Neural progenitor cell (in vitro differentiated cells): ENCODE data around the gene QDPR. TPM values are rescaled to one million over a fixed set of nuclear protein-coding genes. Genes with fewer than 3 reads are reported as not detected.
A peak's percentile ranks its signal among the peaks of the same experiment; 100 is the strongest.

Experiments used
- DNase-seq: peaks from one replicate; pipeline ENCODE4 v3.0.0-alpha.2; 2016; ENCODE audit warnings: low spot score
- H2AFZ ChIP-seq: fragments of 200-600 bp; sonication (generic); replicated peaks from 2 replicates; pipeline ENCODE4 v1.6.1; 2016; ENCODE audit warnings: antibody characterized with exemption
- H3F3A ChIP-seq: fragments of 200-600 bp; sonication (generic); 2 replicates; pipeline ENCODE4 v1.6.1; 2016; ENCODE audit warnings: antibody characterized with exemption, low read depth
- H3K27ac ChIP-seq: fragments of 200-600 bp; sonication (generic); 2 replicates; pipeline ENCODE4 v1.5.1; 2016; ENCODE audit warnings: mild to moderate bottlenecking
- H3K27me3 ChIP-seq: fragments of 200-600 bp; sonication (generic); 2 replicates; pipeline ENCODE4 v1.6.1; 2016; ENCODE audit warnings: mild to moderate bottlenecking, moderate library complexity
- H3K36me3 ChIP-seq: fragments of 200-600 bp; sonication (generic); 2 replicates; pipeline ENCODE4 v1.5.1; 2016
- H3K4me1 ChIP-seq: fragments of 200-600 bp; sonication (generic); 2 replicates; pipeline ENCODE4 v1.6.1; 2016; ENCODE audit warnings: mixed run types
- H3K4me2 ChIP-seq: fragments of 200-600 bp; sonication (generic); 2 replicates; pipeline ENCODE4 v1.6.1; 2016
- H3K4me3 ChIP-seq: fragments of 200-600 bp; sonication (generic); 2 replicates; pipeline ENCODE4 v1.5.1; 2016
- H3K79me2 ChIP-seq: fragments of 200-600 bp; sonication (generic); 2 replicates; pipeline ENCODE4 v1.6.1; 2016; ENCODE audit warnings: low read depth
- H3K9ac ChIP-seq: fragments of 200-600 bp; sonication (generic); 2 replicates; pipeline ENCODE4 v1.6.1; 2016
- H3K9me3 ChIP-seq: fragments of 200-600 bp; sonication (generic); 2 replicates; pipeline ENCODE4 v1.5.1; 2016; ENCODE audit warnings: low read depth
- H4K20me1 ChIP-seq: fragments of 200-600 bp; sonication (generic); 2 replicates; pipeline ENCODE4 v1.6.1; 2016; ENCODE audit warnings: low read depth
- H3K27ac Mint-ChIP-seq: 3 replicates; pipeline ENCODE4 v1.8.0; 2021; ENCODE audit warnings: mixed read lengths
- H3K27me3 Mint-ChIP-seq: 2 replicates; pipeline ENCODE4 v1.8.0; 2022; ENCODE audit warnings: low read depth, mild to moderate bottlenecking, inconsistent platforms, moderate library complexity, mixed read lengths; ENCODE audit not compliant: insufficient read depth
- H3K36me3 Mint-ChIP-seq: 3 replicates; pipeline ENCODE4 v1.8.0; 2021; ENCODE audit warnings: mixed read lengths
- H3K4me1 Mint-ChIP-seq: 3 replicates; pipeline ENCODE4 v1.8.0; 2021; ENCODE audit warnings: mixed read lengths
- H3K4me3 Mint-ChIP-seq: 3 replicates; pipeline ENCODE4 v1.8.0; 2021; ENCODE audit warnings: mild to moderate bottlenecking, moderate library complexity, mixed read lengths
- H3K9me3 Mint-ChIP-seq: 3 replicates; pipeline ENCODE4 v1.8.0; 2020; ENCODE audit warnings: mixed read lengths
- CTCF ChIP-seq: fragments of 200-600 bp; sonication (generic); IDR thresholded peaks from 2 replicates; pipeline ENCODE4 v1.5.1; 2017; ENCODE audit warnings: antibody characterized with exemption, mild to moderate bottlenecking
- EZH2 ChIP-seq: fragments of 200-600 bp; sonication (generic); IDR thresholded peaks from 2 replicates; pipeline ENCODE4 v1.6.1; 2017; ENCODE audit warnings: antibody characterized with exemption, mild to moderate bottlenecking, moderate library complexity
- EZH2phosphoT487 ChIP-seq: fragments of 200-600 bp; sonication (generic); IDR thresholded peaks from 2 replicates; pipeline ENCODE4 v1.6.1; 2017; ENCODE audit warnings: antibody characterized with exemption
- total RNA-seq: library from RNA; depleted of rRNA; stranded (reverse); fragments of >200 nt; gene quantifications from 2 replicates; pipeline ENCODE4 v1.2.3, GENCODE V29; 2015; ENCODE audit warnings: low replicate concordance

QDPR gene
- total RNA-seq, 1 donor from 2014 or later: 22.4 TPM

DNA sequence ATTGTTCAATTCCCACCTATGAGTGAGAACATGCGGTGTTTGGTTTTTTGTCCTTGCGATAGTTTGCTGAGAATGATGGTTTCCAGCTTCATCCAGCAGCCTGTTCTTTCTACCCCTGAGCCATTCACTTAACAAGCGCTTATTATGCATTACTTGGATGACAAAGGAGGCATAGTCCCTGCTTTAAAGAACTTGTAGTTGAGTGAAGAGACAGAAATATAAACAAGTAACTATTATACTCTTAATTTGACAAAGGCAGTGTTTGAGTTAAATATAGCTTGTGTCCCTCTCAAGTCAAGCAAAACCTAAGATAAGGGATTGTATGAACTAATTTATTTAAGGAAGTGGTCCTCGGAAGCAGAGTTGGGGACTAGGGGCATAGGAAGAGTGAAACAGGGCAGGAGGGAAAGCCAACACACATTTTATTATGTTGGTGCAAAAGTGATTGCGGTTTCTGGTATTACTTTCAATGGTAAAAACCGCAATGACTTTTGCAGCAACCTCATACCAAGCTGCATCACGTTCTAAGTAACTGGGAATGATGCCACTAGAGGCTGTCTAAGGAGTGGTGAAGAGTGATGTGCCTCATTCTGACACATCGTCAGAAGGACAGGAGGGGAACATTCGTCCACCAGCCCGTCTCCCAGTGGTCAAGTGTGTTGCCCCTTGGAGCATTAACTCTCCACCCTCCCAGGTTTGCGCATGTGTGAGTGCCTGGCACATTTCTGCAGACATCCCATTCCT, 41.8 kb downstream of the QDPR start:
- no peak overlapping the region for H3K4me3 Mint-ChIP-seq
- Histone ChIP-seq H3K4me2 (no peak overlapping the region), H3K4me1 (no peaks in the 10 kb centered on the region), H4K20me1 (no peaks in the 10 kb centered on the region), H3K4me3 (no peak overlapping the region), H3K27me3 (no peaks in the 10 kb centered on the region), H3K9me3 (no peaks in the 10 kb centered on the region), H2AFZ (no peak overlapping the region), H3K27ac (no peak overlapping the region), H3K79me2 (no peaks in the 10 kb centered on the region), H3K36me3 (no peaks in the 10 kb centered on the region), H3K9ac (no peak overlapping the region), H3F3A (no peaks in the 10 kb centered on the region)
- no peak for DNase-seq
- H3K36me3 Mint-ChIP-seq: no peaks in the 10 kb centered on the region
- H3K4me1 Mint-ChIP-seq: peaks cover 6% of the 10 kb centered on the region
- TF ChIP-seq CTCF (no peak), EZH2phosphoT487 (no peak), EZH2 (no peak)
- H3K9me3 Mint-ChIP-seq: no peaks in the 10 kb centered on the region
- H3K27ac Mint-ChIP-seq: no peak overlapping the region
- H3K27me3 Mint-ChIP-seq: peaks cover 2% of the 10 kb centered on the region

DNA sequence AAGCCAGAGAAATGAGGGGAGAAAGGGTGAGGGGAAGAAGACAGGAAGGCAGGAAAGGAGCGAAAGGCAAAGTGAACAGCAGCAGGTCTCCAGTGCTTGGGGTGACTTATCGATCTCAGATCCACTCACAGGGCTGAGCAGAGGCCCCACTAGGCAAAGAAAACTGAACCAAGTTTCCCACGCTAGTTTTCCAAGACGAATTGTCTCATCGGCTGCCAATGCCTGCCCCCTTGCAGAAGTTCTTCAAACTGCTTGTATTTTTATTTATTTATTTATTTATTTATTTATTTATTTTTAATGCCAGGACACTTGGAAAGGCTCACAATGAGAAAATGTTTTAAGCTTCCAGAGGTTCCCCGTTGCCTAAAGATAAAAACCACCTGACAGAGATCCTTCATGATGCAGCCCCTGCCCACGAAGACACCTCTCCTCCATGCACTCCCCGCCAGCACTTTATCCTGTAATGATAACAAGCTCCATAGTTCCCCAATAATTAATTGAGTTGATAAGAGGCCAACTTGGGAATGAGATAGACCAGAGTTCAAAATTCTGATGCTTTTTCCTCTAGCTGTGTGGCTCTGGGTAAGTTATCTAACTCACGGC, 43.2 kb downstream of the QDPR start:
- peak; percentile 70 for DNase-seq

DNA sequence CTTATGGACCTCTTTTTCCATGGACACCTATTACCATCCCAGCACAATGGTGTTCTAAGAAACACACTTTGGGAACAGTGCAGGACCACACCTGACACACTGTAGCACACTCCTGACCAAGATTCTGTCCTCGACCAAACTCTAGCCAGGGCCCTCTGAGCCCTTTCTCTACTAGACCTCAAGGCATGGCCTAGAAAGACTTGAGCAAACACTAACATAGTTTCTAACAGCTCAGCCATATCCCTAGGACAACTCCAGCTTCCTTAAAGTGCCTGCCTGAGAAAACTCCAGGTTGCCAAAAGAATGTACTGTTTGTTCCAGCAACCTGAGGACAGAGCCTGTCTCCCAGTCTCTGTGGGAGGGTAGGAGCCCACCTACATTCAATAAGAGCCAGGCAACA, 48.3 kb downstream of the QDPR start:
- H3K4me3 Mint-ChIP-seq: no peak overlapping the region
- no peak overlapping the region for H3K27ac Mint-ChIP-seq
- H3K4me1 Mint-ChIP-seq: peaks cover 6% of the 10 kb centered on the region
- peaks cover 2% of the 10 kb centered on the region for H3K27me3 Mint-ChIP-seq
- no peak for DNase-seq
- no peaks in the 10 kb centered on the region for H3K36me3 Mint-ChIP-seq
- no peaks in the 10 kb centered on the region for H3K27me3 ChIP-seq
- H2AFZ ChIP-seq: no peak overlapping the region
- TF ChIP-seq EZH2phosphoT487 (no peak), EZH2 (no peak), CTCF (no peak)
- peaks cover 2% of the 10 kb centered on the region for H3K9me3 Mint-ChIP-seq
- no peaks in the 10 kb centered on the region for H3K9me3 ChIP-seq
- no peaks in the 10 kb centered on the region for H3K4me1 ChIP-seq
- H3K4me3 ChIP-seq: no peak overlapping the region
- no peak overlapping the region for H3K9ac ChIP-seq
- no peaks in the 10 kb centered on the region for H3K36me3 ChIP-seq
- no peak overlapping the region for H3K27ac ChIP-seq
- H4K20me1 ChIP-seq: no peaks in the 10 kb centered on the region
- no peak overlapping the region for H3K4me2 ChIP-seq
- H3F3A ChIP-seq: no peaks in the 10 kb centered on the region
- H3K79me2 ChIP-seq: no peaks in the 10 kb centered on the region

More for the DNA sequence above, 43.2 kb downstream of the QDPR start:
- Histone ChIP-seq H3K27ac (no peak overlapping the region), H3F3A (no peaks in the 10 kb centered on the region), H3K4me1 (no peaks in the 10 kb centered on the region), H3K9me3 (no peaks in the 10 kb centered on the region), H4K20me1 (no peaks in the 10 kb centered on the region), H3K79me2 (no peaks in the 10 kb centered on the region), H3K36me3 (no peaks in the 10 kb centered on the region), H2AFZ (peak overlapping the region; percentile 50), H3K4me2 (no peak overlapping the region), H3K4me3 (no peak overlapping the region), H3K9ac (no peak overlapping the region), H3K27me3 (no peaks in the 10 kb centered on the region)
- peak; percentile 63 for TF ChIP-seq CTCF
- TF ChIP-seq EZH2: no peak
- TF ChIP-seq EZH2phosphoT487: no peak
- no peaks in the 10 kb centered on the region for H3K9me3 Mint-ChIP-seq
- H3K4me3 Mint-ChIP-seq: no peak overlapping the region
- peaks cover 6% of the 10 kb centered on the region for H3K4me1 Mint-ChIP-seq
- H3K36me3 Mint-ChIP-seq: no peaks in the 10 kb centered on the region
- peak overlapping the region; percentile 19 for H3K27ac Mint-ChIP-seq
- H3K27me3 Mint-ChIP-seq: peaks cover 2% of the 10 kb centered on the region
